ENCODE measurements around the gene NUCB2.
"Not testable (repeated sequence)": the region's sequence is repeated elsewhere in the genome, so short reads cannot be mapped to it uniquely, and the experiment has no call there.

NUCB2 gene

DNA sequence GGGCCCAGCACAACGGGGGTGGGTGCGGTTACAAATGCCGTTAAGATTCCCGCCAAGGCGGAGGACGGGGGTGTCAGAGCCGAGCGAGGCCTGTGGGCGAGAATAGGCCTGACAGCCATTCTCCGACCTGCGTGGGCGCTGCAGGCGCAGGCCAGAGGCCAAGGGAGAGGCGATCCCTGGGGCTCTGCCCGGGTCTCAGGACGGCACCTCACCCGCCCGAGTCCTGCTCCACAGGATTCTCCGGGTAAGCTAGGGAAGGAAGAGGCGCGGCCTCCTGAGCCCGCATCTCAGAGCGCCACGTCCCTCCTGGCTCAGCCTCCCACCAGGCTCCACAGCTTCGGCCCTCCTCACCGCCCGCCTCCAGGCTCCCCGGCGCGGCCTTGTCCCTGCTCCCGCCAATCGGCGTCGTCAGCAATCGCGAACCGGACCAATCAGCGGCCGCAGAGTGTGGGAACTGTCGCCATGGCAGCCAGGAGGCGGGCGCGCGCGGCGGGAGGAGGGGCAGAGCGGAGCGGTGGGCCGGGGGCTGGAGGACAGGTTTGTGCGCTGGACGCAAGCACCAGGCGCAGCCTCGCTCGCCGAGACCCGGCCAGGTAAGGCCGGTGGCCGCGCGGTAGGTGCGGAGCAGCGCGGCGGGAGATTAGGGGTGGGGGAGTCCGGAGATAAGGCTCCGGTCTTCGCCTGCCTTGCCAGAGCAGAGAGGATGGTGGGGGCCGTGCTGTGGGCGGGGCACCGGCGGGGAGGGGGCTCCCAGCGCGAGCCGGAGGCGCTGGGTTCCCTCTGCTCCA is at the start of gene NUCB2:
Gene NUCB2 (plus strand): TSS at position 504 of the 788 bp plus-strand sequence. CDS start 18,585 bp downstream, outside the sequence.
- DNase-seq = peak; percentile 94

DNA sequence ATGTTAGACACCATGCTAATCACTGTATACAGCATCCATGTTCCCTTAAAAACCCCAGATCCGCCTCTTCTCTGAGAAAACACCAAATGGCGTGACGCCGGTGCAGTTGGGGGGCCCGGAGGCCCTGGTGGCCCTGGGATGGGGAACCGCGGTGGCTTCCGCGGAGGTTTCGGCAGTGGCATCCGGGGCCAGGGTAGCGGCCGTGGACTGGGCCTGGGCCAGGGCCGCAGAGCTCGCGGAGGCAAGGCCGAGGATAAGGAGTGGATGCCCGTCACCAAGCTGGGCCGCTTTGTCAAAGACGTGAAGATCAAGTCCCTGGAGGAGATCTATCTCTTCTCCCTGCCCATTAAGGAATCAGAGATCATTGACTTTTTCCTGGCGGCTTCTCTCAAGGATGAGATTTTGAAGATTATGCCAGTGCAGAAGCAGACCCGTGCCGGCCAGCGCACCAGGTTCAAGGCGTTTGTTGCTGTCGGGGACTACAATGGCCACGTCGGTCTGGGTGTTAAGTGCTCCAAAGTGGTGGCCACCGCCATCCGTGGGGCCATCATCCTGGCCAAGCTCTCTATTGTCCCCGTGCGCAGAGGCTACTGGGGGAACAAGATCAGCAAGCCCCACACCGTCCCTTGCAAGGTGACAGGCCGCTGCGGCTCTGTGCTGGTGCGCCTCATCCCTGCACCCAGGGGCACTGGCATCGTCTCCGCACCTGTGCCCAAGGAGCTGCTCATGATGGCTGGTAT is 48.2 kb upstream of the NUCB2 start:
- DNase-seq = not testable (repeated sequence)

DNA sequence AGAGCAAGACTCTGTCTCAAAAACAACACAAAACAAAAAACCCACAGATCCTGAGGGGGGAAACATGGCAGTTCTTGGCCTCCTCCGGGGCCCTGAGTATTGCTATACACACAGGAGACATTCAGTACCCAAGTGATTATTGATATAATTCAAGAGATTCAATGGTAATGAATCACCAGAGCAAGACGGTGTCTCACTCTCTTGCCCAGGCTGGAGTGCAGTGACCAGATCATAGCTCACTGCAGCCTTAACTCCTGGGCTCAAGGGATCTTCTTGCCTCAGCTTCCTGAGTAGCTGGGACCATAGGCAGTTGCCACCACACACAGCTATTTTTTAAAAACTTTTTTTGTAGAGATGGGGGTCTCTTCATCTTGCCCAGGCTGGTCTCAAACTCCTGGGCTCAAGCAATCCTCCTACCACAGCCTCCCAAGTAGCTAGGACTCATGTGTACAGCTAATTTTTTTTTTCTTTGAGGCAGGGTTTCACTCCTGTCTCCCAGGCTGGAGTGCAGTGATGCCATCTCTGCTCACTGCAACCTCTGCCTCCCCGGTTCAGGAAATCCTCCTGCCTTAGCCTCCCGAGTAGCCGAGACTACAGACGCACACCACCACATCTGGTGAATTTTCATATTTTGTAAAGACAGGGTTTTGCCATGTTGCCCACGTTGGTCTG is 46.9 kb upstream of the NUCB2 start:
- no peak for DNase-seq

DNA sequence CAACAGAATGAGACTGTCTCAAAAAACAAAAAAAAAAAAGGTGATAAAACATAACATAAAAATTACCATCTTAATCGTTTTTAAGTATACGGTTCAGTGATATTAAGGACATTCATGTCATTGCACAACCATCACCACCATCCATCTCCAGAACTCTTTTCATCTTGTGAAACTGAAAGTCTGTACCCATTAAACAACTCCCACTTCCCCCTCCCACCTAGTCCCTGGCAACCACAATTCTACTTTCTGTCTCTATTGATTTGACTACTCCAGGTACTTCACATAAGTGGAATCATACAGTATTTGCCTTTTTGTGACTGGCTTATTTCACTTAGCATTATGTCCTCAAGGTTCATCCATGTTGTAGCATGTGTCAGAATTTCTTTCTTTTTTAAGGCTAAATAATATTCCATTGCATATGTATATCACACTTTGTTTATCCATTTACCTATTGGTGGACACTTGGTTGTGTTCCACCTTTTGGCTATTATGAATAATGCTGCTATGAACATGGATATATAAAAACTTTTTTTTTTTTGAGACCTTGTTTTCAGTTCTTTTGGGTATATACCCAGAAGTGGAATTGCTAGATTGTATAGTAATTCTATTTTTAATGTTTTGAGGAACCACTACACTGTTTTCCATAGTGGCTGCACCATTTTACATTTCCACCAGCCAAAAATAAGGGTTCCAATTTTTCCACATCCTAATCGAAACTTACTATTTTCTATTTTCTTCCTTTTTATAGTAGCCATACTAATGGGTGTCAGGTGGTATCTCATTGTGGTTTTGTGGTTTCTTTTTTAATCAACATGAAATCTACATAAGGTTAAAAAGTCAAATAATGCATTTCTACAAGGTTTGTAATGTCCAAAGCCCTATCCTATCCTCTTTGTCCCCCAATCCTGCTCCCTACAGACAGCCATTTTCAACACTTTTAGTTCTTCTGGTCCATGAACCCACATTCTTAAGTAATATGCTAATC is 45.4 kb upstream of the NUCB2 start:
- DNase-seq = peak; percentile 30

DNA sequence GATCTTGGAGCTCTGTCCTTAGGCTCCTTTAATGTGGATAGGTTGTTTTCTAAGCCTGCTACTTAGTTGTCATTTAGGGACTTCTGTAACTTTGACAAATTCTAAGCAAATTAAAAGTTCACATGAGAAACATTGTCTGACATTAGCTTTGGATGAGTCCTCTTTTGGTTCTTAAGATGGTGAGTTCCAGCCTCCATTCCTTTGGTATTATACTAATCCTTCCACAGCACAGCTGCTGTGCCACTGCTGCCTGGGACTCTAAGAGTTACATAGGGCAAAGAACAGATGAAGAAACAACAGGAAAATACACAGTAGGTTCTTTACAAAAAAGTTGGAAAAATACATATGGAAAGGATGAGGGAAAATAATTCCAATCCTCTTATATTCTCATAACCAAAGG is 43.4 kb upstream of the NUCB2 start:
- no peak for DNase-seq

DNA sequence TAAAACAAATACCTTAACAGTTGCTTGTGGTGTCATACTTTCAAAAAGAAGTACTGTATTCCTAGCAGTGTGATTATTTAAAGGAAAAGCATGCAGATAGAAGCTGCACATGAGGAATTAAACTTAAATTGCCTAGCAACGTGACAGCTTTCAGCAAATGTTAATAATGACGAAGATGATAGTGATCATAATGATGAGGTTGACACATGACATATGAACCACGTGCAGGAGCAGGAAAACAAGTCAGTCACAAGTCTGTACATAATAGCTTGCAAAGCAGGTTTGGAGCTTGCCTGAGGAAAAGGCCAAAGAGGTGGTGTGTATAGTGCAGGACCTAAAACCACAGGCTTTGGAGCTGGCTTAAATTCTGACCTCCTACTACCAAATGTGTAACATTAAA is 38.2 kb upstream of the NUCB2 start:
- DNase-seq = no peak

DNA sequence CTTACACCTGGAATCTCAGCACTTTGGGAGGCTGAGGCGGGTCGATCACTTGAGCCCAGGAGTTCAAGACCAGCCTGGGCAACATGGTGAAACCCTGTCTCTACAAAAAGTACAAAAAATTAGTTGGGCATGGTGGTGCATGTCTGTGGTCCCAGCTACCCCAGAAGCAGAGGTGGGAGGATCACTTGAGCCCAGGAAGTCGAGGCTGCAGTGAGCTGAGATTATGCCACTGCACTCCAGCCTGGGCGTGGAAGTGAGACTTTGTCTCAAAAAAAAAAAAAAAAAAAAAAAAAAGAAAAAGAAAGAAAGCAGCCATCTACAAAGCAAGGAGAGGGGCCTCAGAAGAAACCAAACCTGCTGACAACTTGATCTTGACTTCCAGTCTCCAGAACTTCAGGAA is 36.6 kb upstream of the NUCB2 start:
- not testable (repeated sequence) for DNase-seq

DNA sequence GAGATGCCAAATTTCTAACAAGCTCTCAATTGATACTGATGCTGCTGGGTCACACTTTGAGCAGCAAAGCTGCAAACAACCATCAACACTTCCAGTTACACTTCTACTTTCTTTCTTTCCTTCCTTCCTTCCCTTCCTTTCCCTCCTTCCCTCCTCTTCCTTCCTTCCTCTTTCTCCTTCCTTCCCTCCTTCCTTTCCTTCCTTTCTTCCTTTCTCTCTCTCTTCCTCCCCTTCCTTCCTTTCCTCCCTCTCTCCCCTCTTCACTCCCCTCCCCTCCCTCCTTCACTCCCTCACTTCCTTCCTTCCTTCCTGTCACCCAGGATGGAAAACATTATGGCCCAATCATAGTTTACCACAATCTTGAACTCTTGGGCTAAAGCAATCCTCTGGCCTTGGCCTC is 35.8 kb upstream of the NUCB2 start:
- DNase-seq = no peak

DNA sequence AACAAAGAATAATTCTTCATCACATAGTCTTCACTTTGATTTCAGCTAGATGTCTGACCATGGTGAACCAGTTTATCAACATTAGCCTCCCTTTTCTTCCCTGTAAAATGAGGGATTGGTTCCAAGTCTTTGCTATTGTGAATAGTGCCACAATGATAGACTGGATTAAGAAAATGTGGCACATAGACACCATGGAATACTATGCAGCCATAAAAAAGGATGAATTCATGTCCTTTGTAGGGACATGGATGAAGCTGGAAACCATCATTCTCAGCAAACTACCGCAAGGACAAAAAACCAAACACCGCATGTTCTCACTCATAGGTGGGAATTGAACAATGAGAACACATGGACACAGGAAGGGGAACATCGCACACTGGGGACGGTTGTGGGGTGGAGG is 33.6 kb upstream of the NUCB2 start:
- not testable (repeated sequence) for DNase-seq

DNA sequence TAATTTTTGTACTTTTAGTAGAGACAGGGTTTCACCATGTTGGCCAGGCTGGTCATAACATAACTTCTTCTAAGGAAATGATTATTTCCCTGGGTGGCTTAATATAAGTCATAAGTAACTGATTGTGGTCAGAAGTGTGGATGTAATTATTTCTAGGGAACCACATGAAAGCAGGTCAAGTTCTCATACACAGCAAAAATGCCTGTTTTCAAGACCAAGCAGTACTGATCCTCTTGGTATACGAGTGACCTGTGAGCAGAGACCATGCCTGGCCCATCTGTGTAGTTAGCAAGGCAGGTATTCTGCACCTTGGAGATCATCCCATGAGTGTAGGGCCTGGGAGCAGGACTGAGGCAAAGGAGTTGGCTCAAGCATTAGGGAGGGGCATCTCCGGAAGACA is 32.5 kb upstream of the NUCB2 start:
- DNase-seq = no peak

DNA sequence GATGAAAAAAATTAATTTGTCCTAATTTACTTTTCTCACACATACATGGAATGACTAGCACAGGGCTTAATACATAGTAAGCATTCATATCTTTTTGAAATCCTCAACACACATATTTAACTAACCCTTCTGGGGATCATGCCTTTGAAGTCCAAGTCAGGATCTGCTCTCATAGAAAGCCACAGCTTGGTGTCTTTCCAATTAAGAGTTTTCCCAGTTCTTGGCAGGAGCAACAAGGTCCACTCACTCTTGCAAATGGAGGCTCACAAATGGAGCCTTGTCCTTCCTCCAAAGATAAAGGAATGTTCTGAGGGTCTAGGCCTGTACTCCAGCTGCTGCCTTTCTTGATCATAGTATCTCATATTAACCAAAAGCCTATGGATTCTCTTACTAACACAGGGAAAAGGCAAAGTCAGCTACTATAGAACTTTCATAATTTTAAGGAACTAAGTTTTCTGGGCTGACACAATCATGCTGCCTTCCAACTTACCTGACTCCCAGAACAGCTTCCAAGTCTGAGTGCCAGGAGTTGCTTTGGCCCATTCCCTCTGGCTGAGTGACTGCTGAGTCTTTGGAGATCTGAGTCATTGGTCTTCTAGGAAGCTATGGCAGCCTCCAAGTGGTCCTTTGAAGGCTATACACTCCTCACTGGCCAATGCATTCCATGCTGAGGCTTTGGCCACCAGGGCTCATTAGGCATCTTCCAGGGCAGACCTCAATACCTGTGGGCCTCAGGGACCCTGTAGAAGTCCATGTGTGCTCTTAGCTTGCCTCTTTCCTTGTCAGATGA is 25.8 kb upstream of the NUCB2 start:
- DNase-seq = no peak

DNA sequence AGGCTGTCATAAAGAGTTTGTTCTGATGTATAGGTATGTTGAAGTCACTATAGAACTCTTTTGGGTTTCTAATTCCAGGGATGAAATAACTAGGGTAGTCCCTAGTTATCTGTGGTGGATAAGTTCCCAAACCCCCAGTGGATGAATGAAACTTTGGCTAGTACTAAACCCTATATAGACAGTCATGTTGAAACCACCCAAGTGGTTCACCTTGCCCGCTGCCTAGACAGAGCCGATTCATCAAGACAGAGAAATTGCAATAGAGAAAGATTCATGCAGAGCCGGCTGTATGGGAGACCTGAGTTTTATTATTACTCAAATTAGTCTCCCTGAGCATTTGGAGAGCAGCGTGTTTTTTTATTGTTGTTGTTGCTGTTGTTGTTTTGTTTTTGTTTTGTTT is 23.8 kb upstream of the NUCB2 start:
- no peak for DNase-seq

DNA sequence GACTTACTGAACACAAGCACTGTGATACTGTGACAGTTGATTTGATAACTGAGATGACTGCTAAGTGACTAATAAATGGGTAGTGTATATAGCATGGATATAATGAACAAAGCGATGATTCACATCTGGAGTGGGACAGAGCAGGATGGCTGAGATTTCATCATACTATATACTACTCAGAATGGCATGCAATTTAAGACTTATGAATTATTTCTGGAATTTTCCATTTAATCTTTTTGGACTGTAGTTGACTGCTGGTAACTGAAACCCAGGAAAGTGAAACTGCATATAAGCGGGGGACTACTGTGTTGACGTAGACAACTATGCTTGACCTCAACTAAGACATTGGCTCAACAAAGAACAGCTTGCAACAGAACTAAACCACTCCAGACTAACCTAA is 20.0 kb upstream of the NUCB2 start:
- DNase-seq = no peak

DNA sequence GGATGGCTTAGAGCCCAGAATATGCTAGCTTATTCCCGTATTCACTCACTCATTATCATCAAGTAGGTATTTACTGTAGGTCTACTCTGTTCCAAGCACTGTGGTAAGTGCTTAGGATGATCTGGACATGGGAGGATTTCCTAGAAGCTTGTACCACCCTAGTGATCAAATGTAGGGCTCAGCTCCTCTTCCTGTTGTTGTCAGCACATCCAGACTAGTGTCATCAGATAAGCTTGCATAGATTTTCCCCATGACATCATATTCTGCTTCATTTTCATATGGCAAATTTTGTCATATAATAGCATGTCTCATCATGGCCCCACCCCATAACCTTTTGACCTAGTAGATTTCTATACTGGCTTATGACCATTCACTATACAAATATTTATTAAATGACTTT is 19.3 kb upstream of the NUCB2 start:
- DNase-seq = no peak

DNA sequence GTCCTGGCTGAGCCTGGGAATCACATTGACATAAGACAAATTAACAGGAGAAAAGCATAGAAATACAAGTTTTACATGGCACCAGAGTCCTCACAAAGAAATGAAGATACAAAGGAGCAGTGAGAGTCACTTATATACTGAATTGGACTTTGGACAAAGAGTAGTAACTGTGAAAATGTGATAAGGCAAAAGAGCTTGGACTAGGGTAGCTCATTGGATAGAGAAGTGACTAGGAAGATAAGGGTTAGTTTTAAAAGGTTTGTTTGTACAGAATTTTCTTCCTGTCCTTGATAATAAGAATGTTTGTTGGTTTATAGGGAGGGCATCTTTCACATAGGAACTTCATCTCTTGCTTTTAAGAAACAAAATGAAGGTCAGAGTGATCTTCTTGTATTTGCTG is 17.9 kb upstream of the NUCB2 start:
- no peak for DNase-seq

DNA sequence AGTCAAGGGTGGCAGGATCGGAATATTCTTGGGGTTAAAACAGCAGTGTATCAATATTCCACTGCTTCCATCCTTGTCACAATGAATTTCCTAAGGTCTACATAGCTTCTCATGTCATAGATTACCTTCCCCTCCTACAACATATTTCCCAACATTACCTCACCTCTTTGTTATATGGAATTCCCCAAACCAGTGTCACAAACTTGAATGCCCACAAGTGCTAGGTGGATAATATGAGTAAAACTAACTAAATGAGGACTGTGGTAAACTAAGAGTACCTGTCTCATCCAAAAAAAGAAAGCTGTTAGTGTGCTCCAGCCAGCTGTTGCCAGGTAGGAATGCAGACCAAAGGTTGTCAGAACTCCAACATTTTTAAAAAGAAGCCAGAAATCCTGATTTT is 17.0 kb upstream of the NUCB2 start:
- DNase-seq = no peak

DNA sequence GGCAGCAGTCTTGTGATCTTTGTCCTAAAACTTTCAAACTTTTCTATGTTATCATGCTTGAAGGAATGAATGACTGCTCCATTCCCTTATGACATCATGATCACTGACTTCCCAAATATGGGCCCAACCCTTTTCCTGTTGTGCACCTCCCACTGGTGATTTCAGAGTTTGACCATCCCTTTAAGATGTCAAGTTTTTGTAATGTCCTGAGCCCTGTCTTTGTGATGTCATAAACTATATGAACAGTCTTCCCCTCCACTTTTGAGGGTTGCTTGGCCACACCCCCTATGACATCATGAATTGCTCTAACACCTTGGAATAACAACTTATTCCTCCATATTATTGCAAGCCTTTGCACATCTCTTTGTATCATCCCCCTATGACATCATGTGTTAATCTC is 16.5 kb upstream of the NUCB2 start:
- no peak for DNase-seq

DNA sequence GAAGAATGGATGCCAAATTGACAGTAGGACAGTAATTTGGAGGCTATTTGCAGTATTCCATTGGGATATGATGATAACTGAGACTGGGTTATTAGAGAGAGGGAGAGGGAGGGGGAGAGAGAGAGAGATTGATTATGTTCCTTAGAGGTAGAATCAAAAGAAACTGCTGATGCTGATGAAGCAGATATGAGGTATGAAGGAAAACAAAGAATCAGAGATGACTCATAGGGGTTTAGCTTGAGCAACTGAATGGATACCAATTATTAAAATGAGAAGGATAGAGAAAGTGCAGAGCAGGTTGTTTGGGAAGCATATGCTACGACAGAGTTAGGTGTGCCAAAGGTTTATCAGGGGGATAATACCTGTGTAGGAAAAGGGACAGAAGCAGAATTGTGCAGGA is 12.8 kb upstream of the NUCB2 start:
- no peak for DNase-seq

DNA sequence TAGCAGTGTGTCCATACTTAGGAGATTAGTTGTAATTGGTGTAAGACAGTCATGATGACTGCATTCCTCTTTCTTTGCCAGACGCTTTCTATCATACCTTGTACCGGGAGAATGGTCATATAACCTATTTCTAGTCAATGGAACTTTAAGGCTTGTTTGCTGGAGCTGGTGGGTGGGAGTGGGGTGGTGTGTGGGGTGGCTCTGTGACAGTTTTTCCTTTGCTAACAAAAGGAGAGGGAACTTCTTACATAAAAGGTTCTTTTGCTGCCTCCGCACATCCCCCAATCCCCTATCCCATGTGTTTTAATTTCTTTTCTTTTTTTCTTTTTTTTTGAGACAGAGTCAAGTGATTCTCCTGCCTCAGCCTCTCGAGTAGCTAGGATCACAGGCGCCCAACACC is 9.8 kb upstream of the NUCB2 start:
- DNase-seq = no peak

DNA sequence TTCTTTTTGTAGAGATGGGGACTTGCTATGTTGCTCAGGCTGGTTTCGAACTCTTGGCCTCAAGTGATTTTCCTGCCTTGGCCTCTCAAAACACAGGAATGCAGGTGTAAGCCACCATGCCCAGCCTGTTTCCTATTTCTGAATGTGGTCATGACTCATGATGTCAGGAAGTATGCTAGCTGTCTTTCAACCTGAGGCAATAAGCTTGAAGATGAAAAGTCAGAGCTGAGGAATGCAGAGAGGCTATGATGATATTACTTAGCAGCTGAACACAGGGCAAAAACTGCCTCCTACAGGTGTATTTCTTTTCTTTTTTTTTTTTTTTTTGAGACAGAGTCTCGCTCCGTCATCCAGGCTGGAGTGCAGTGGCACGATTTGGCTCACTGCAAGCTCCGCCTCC is 9.0 kb upstream of the NUCB2 start:
- DNase-seq = no peak

DNA sequence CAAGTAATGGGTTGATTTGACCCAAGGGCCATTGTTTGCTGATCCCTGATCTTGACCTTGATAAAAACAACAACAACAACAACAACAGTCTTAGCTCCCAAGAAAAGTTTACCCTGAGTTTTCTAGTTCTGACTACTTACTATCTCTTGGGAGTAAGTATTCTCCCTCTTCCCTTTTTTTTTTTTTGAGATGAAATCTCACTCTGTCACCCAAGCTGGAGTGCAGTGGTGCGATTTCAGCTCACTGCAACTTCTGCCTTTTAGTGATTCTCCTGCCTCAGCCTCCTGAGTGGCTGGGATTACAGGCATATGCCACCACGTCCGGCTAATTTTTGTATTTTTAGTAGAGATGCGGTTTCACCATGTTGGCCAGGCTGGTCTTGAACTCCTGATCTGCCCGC is 8.0 kb upstream of the NUCB2 start:
- not testable (repeated sequence) for DNase-seq

DNA sequence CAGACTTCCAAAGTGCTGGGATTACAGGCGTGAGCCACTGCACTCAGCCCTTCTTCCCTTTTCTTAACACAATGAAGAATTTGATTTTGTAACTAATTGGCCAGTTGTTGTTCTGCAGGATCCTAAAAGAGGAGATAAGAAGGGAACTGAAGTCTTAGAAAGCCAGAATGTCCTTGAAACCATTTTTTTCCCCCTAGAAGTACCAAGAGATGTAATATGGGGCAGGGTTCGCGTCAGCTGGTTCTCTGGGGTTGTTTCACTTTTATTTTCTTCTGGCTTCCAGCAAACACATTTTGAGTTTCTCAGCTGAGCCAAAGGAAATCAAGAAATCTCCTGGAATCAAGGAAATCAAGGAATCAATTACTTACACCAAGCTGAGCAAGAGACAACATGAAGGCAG is 7.6 kb upstream of the NUCB2 start:
- no peak for DNase-seq
